Small intestine (tissue), 7 donors: ENCODE results near the gene KIF26B. TPM values are rescaled to one million over a fixed set of nuclear protein-coding genes. Genes with fewer than 3 reads are reported as not detected.
"Not testable (repeated sequence)": the region's sequence is repeated elsewhere in the genome, so short reads cannot be mapped to it uniquely, and the experiment has no call there.

Source experiments
- DNase-seq, 2 donors: peaks; one replicate each; pipeline versions ENCODE4 v3.0.0 to v3.0.0-alpha.2; 2013
- FAIRE-seq: peaks from 2 replicates; lab custom pipeline; 2012; peaks lifted over from hg19 to GRCh38; lab: Jason Lieb, UNC
- H3K27ac ChIP-seq, 3 donors: one replicate each; pipeline ENCODE4 v1.5.1; 2013; ENCODE audit warnings: low read length in 2 of 3, mild to moderate bottlenecking in 2 of 3, control low read depth in 1 of 3, inconsistent platforms in 1 of 3, low read depth in 1 of 3, moderate library complexity in 1 of 3
- H3K27me3 ChIP-seq, 3 donors: one replicate each; pipeline ENCODE4 v1.6.1; 2013; ENCODE audit warnings: low read length in 3 of 3, inconsistent platforms in 1 of 3; ENCODE audit not compliant: control insufficient read depth in 3 of 3, insufficient read depth in 3 of 3
- H3K36me3 ChIP-seq, 3 donors: one replicate each; pipeline ENCODE4 v1.6.1; 2013; ENCODE audit warnings: low read length in 3 of 3, inconsistent platforms in 1 of 3, low read depth in 1 of 3, mild to moderate bottlenecking in 1 of 3, moderate library complexity in 1 of 3; ENCODE audit not compliant: control insufficient read depth in 3 of 3, insufficient read depth in 2 of 3
- H3K4me1 ChIP-seq, 3 donors: one replicate each; pipeline ENCODE4 v1.6.1; 2013; ENCODE audit warnings: low read length in 2 of 3, inconsistent platforms in 1 of 3, low read depth in 1 of 3, mild to moderate bottlenecking in 1 of 3, moderate library complexity in 1 of 3; ENCODE audit not compliant: control insufficient read depth in 3 of 3, insufficient read depth in 2 of 3
- H3K4me3 ChIP-seq, 3 donors: one replicate each; pipeline ENCODE4 v1.5.1; 2013; ENCODE audit warnings: low read length in 3 of 3, control low read depth in 1 of 3, inconsistent platforms in 1 of 3, low read depth in 1 of 3, mild to moderate bottlenecking in 1 of 3, moderate library complexity in 1 of 3
- H3K9me3 ChIP-seq, 2 donors: one replicate each; pipeline ENCODE4 v1.6.1; 2013; ENCODE audit warnings: low read depth in 1 of 2, low read length in 1 of 2; ENCODE audit not compliant: control insufficient read depth in 2 of 2, insufficient read depth in 1 of 2
- WGBS, 3 donors: extraction: QIAGEN DNeasy Blood & Tissue Kit; methylation state at CpG; one replicate each; pipeline ENCODE4 v1.1.7; 2013; 5-methylcytosine and 5-hydroxymethylcytosine counted together
- polyA plus RNA-seq, 4 donors: library from polyadenylated mRNA; stranded (reverse) in 3 of 4; unstranded in 1 of 4; fragments of 200-250 nt in 3 of 4; fragments of 120-200 nt in 1 of 4; gene quantifications; one replicate each; pipeline versions ENCODE4 v1.2.1 to v1.2.3, GENCODE V29; 2013
- donor health status: healthy with polysubstance abuse.
- donor health status: control.
- donor health status: control.
- donor health status: Bipolar disorder and iron deficiency.
- donor health status: healthy.

Gene KIF26B
- polyA plus RNA-seq, 4 donors, result 0.27 to 4.0 (median 1.3) TPM; not detected in 1

GRCh38 chr1:245395680-245396079 is 240.9 kb downstream of the KIF26B start:
- FAIRE-seq (no peak), DNase-seq (no peak)
- peaks cover 0 to 4% of the 10 kb centered on the region in 2 donors for H3K9me3 ChIP-seq
- no peaks in the 10 kb centered on the region for H3K27me3 ChIP-seq
- H3K4me1 ChIP-seq, result peaks cover 0 to 34% (median 2%) of the 10 kb centered on the region in 3 donors
- H3K27ac ChIP-seq, result no peak overlapping the region
- 34 to 50% (median 34%) methylated on average over 4 of the region's 4 CpGs for WGBS, 3 donors
- no peaks in the 10 kb centered on the region for H3K36me3 ChIP-seq
- no peak overlapping the region for H3K4me3 ChIP-seq

GRCh38 chr1:245396615-245397014 is 241.8 kb downstream of the KIF26B start:
- peaks cover 0 to 30% (median 2%) of the 10 kb centered on the region in 3 donors for H3K4me1 ChIP-seq
- no peak overlapping the region for H3K4me3 ChIP-seq
- 70 to 80% (median 76%) methylated on average over 2 of the region's 2 CpGs for WGBS, 3 donors
- DNase-seq, result peak in 1 of 2 donors; percentile 34
- no peaks in the 10 kb centered on the region for H3K27me3 ChIP-seq
- no peak overlapping the region for H3K27ac ChIP-seq
- FAIRE-seq, result no peak
- no peaks in the 10 kb centered on the region for H3K36me3 ChIP-seq
- H3K9me3 ChIP-seq, result peaks cover 0 to 6% of the 10 kb centered on the region in 2 donors

GRCh38 chr1:245397771-245398170 is 243.0 kb downstream of the KIF26B start:
- 19 to 52% (median 32%) methylated on average over 3 of the region's 3 CpGs for WGBS, 3 donors
- no peak overlapping the region for H3K4me3 ChIP-seq
- H3K27ac ChIP-seq, result peak overlapping the region in 1 of 3 donors; percentile 56
- no peaks in the 10 kb centered on the region for H3K36me3 ChIP-seq
- H3K4me1 ChIP-seq, result peaks cover 0 to 35% (median 2%) of the 10 kb centered on the region in 3 donors
- FAIRE-seq (no peak), DNase-seq (no peak)
- H3K27me3 ChIP-seq, result no peaks in the 10 kb centered on the region
- H3K9me3 ChIP-seq, result peaks cover 0 to 11% of the 10 kb centered on the region in 2 donors

- DNase-seq (peak; percentile 75 to 82), FAIRE-seq (no peak)
- Histone ChIP-seq H3K36me3 (no peaks in the 10 kb centered on the region), H3K9me3 (peaks cover 0 to 9% of the 10 kb centered on the region in 2 donors), H3K4me1 (peaks cover 0 to 35% (median 2%) of the 10 kb centered on the region in 3 donors), H3K4me3 (no peak overlapping the region), H3K27ac (peak overlapping the region in 1 of 3 donors; percentile 56), H3K27me3 (no peaks in the 10 kb centered on the region)
- 26 to 68% (median 37%) methylated on average over 5 of the region's 5 CpGs for whole genome bisulfite sequencing, 3 donors
Observed at GRCh38 chr1:245398180-245398579, 243.4 kb downstream of the KIF26B start.

- WGBS, 3 donors, result 79 to 82% (median 79%) methylated on average over 7 of the region's 7 CpGs
Observed at GRCh38 chr1:245401881-245402587, 247.2 kb downstream of the KIF26B start.

GRCh38 chr1:245402998-245403397 is 248.2 kb downstream of the KIF26B start:
- not testable (repeated sequence) for H3K27ac ChIP-seq, H3K9me3 ChIP-seq, H3K4me1 ChIP-seq, H3K27me3 ChIP-seq, FAIRE-seq, DNase-seq, H3K4me3 ChIP-seq, H3K36me3 ChIP-seq
- WGBS, 3 donors, result 93 to 97% (median 93%) methylated on average over 4 of the region's 4 CpGs

More at GRCh38 chr1:245401881-245402587, 247.2 kb downstream of the KIF26B start:
- no peak overlapping the region for H3K27ac ChIP-seq
- H3K9me3 ChIP-seq, result peaks cover 0 to 9% of the 10 kb centered on the region in 2 donors
- peaks cover 0 to 2% (median 0%) of the 10 kb centered on the region in 3 donors for H3K27me3 ChIP-seq
- peaks cover 0 to 17% (median 2%) of the 10 kb centered on the region in 3 donors for H3K4me1 ChIP-seq
- DNase-seq (no peak), FAIRE-seq (no peak)
- no peaks in the 10 kb centered on the region for H3K36me3 ChIP-seq
- H3K4me3 ChIP-seq, result no peak overlapping the region

- FAIRE-seq, result no peak
Observed at GRCh38 chr1:245404527-245404926, 249.7 kb downstream of the KIF26B start.

GRCh38 chr1:245404952-245405351 is 250.2 kb downstream of the KIF26B start:
- Histone ChIP-seq H3K4me1 (peaks cover 0 to 19% (median 3%) of the 10 kb centered on the region in 3 donors), H3K9me3 (peaks cover 0 to 9% of the 10 kb centered on the region in 2 donors), H3K4me3 (no peak overlapping the region), H3K36me3 (no peaks in the 10 kb centered on the region), H3K27ac (no peak overlapping the region), H3K27me3 (peaks cover 0 to 2% (median 0%) of the 10 kb centered on the region in 3 donors)
- WGBS, 3 donors, result 78 to 87% (median 79%) methylated on average over 4 of the region's 4 CpGs
- FAIRE-seq, result no peak
- DNase-seq, result no peak

More at GRCh38 chr1:245404527-245404926, 249.7 kb downstream of the KIF26B start:
- Histone ChIP-seq H3K9me3 (peaks cover 0 to 9% of the 10 kb centered on the region in 2 donors), H3K36me3 (no peaks in the 10 kb centered on the region), H3K4me1 (peaks cover 0 to 15% (median 3%) of the 10 kb centered on the region in 3 donors), H3K27ac (no peak overlapping the region), H3K4me3 (no peak overlapping the region), H3K27me3 (peaks cover 0 to 2% (median 0%) of the 10 kb centered on the region in 3 donors)
- DNase-seq, result no peak
- WGBS, 3 donors, result 79 to 95% (median 81%) methylated on average over 1 of the region's 1 CpG
